Muscle of leg (tissue), 11 donors: Measurements from ENCODE around the gene OSTN. TPM values are rescaled to one million over a fixed set of nuclear protein-coding genes. Genes with fewer than 3 reads are reported as not detected.

Experiments used
- DNase-seq: peaks from one replicate; pipeline ENCODE4 v3.0.0; 2013
- H3K27ac ChIP-seq: one replicate; pipeline ENCODE4 v1.5.1; 2013; ENCODE audit warnings: mild to moderate bottlenecking, low read length, control low read depth
- H3K27me3 ChIP-seq: one replicate; pipeline ENCODE4 v1.6.1; 2013; ENCODE audit warnings: low read length; ENCODE audit not compliant: control insufficient read depth, insufficient read depth
- H3K36me3 ChIP-seq: one replicate; pipeline ENCODE4 v1.6.1; 2013; ENCODE audit warnings: low read length; ENCODE audit not compliant: control insufficient read depth, insufficient read depth
- H3K4me1 ChIP-seq: one replicate; pipeline ENCODE4 v1.6.1; 2013; ENCODE audit warnings: low read length; ENCODE audit not compliant: control insufficient read depth, insufficient read depth
- H3K4me3 ChIP-seq: one replicate; pipeline ENCODE4 v1.5.1; 2013; ENCODE audit warnings: low read length, control low read depth
- H3K9me3 ChIP-seq: replicated peaks from 2 replicates; pipeline ENCODE4 v1.6.1; 2013; ENCODE audit warnings: low read depth, low read length; ENCODE audit not compliant: control insufficient read depth
- WGBS: methylation state at CpG from one replicate; pipeline ENCODE4 v1.1.5; 2013; ENCODE audit warnings: missing lambda C conversion rate; ENCODE audit not compliant: insufficient coverage; 5-methylcytosine and 5-hydroxymethylcytosine counted together
- polyA plus RNA-seq, 8 donors: library from polyadenylated mRNA; unstranded; fragments of 120-200 nt; gene quantifications; one replicate each; pipeline versions ENCODE4 v1.2.1 to v1.2.3, GENCODE V29; 2013; ENCODE audit warnings: inconsistent platforms in 1 of 8, low replicate concordance in 1 of 8; ENCODE audit not compliant: insufficient read length in 8 of 8, insufficient read depth in 1 of 8
- total RNA-seq: library from RNA; stranded (reverse); fragments of 120-200 nt; gene quantifications from one replicate; pipeline ENCODE4 v1.2.4, GENCODE V29; 2013

Gene OSTN
- total and polyA plus RNA-seq, 9 donors, result 1.6 to 24.8 (median 4.4) TPM

DNA sequence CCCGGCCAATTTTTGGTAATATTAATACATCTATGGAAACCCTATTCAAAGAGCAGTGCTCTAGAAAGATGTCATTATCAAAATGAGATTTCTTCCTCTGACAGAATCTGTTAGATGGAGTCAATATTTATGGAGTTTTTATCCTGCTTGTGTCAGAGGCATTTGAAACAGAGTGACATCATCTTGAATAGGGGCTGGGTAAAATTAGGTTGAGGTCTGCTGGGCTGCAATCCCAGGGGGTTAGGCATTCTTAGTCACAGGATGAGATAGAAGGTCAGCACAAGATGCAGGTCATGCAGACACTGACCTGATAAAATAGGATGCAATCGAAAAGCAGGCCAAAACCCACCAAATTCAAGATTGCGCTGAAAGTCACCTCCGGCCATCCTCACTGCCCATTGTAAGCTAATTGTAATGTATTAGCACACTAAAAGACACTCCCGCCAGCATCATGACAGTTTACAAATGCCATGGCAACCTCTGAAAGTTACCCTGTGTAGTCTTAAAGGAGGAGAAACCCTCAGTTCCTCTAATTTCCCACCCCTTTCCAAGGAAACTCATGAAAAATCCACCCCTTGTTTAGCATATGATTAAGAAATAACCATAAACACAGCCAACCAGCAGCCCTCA is 102.9 kb downstream of the OSTN start:
- 100% methylated on average over 1 of the region's 5 CpGs for WGBS
- H3K27me3 ChIP-seq, result no peaks in the 10 kb centered on the region
- H3K36me3 ChIP-seq, result no peaks in the 10 kb centered on the region
- H3K27ac ChIP-seq, result no peak overlapping the region
- no peak for DNase-seq
- no peaks in the 10 kb centered on the region for H3K9me3 ChIP-seq
- H3K4me3 ChIP-seq, result no peak overlapping the region
- no peaks in the 10 kb centered on the region for H3K4me1 ChIP-seq

DNA sequence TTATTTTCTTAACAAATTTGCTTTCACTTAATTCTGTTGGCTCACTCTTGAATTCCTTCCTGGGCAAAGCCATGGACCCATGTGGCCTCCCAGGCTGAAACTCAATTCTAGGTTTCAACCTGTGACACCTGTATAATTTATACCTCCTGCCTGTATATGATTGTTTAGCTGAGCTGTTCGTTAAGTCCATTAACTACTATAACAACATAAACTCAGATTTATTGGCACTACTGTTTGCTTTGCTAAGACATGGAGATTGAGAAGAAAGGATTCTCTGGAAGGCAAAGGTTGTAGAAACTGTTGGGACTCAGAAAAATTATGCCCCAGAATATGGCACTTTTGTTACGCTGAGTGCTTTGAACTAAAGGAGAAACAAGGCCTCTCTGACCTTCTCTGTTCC is 103.4 kb downstream of the OSTN start:
- Histone ChIP-seq H3K9me3 (no peaks in the 10 kb centered on the region), H3K36me3 (no peaks in the 10 kb centered on the region), H3K4me3 (no peak overlapping the region), H3K27ac (no peak overlapping the region), H3K27me3 (no peaks in the 10 kb centered on the region), H3K4me1 (no peaks in the 10 kb centered on the region)
- WGBS, result no CpG with 5 or more reads among the region's 2 CpGs
- DNase-seq, result no peak

DNA sequence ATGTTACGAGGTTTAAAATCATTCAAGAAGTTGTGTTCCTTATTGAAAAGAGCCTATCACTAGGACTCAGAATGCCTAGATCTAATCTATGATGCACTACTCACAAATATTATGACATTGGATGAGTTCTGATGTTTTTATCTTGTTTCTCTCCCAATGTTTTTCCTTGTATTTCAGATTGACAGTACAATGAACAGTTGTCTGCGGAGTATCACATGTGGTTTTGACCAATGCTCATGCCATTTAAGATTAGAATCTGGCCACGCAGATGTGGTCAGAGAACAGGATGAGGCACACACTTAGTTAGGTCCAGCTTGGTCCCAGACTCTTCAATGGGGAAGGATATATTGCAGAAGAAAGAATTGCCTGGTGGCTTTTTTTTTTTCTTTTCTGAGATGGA is 104.6 kb downstream of the OSTN start:
- H3K4me3 ChIP-seq, result no peak overlapping the region
- no peaks in the 10 kb centered on the region for H3K4me1 ChIP-seq
- no peak overlapping the region for H3K27ac ChIP-seq
- DNase-seq, result no peak
- H3K27me3 ChIP-seq, result no peaks in the 10 kb centered on the region
- H3K9me3 ChIP-seq, result no peaks in the 10 kb centered on the region
- 80% methylated on average over 2 of the region's 3 CpGs for WGBS
- no peaks in the 10 kb centered on the region for H3K36me3 ChIP-seq

DNA sequence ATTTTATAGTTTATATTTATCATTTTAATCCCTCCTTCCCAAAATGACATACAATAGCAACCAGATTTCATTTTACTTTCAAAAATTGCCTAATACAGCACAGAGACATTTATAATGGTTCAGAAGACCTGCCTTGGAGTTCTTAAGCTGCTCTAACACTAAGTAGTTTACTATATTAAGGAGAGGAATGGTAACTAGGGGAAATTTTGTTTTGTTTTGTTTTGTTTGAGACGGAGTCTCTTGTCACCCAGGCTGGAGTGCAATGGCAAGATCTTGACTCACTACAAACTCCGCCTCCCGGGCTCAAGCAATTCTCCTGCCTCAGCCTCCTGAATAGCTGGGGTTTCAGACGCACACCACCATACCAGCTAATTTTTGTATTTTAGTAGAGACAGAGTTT is 107.4 kb downstream of the OSTN start:
- Histone ChIP-seq H3K27ac (no peak overlapping the region), H3K4me1 (no peaks in the 10 kb centered on the region), H3K4me3 (no peak overlapping the region), H3K36me3 (no peaks in the 10 kb centered on the region), H3K27me3 (no peaks in the 10 kb centered on the region), H3K9me3 (no peaks in the 10 kb centered on the region)
- DNase-seq, result no peak
- WGBS, result no CpG with 5 or more reads among the region's 4 CpGs

DNA sequence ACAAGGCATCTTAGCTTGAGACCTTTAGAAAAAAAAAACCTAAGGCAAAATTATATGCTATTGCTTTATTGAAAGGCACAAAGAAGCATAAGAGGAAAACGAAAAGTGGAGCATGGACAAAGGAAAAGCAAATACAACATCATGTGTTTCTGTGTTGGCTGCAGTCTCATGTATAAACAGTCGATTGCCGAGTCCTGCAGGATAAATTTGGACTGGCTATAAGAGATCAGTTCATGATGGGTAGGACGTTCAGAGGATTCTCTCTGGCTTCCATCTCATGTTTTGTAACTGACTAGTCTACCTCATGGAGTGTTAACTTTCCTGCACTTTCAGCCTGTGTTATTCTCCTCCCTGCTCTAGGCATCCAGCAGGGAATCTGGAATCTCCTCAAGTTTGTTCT is 108.3 kb downstream of the OSTN start:
- H3K27ac ChIP-seq, result no peak overlapping the region
- H3K36me3 ChIP-seq, result no peaks in the 10 kb centered on the region
- H3K27me3 ChIP-seq, result no peaks in the 10 kb centered on the region
- DNase-seq, result no peak
- H3K4me3 ChIP-seq, result no peak overlapping the region
- no peaks in the 10 kb centered on the region for H3K4me1 ChIP-seq
- no peaks in the 10 kb centered on the region for H3K9me3 ChIP-seq
- 93% methylated on average over 4 of the region's 4 CpGs for WGBS

DNA sequence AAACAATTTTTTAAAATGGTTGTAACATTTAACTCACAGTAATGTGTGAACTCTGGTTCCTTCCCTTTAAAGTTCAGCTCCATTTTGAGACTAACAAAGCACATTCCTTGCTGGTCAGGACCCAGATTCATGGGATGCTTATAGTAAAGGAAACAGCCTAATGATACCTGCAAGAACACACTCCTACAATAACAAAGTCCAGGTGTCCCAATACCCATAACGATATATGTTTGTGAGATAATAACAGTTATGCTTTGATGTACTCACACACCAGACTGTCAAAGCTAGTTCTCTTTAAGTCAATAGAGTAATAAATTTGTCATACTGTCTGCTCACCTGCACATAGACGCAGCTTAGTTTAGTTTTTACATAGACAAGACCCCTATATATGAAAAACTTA is 114.3 kb downstream of the OSTN start:
- no peaks in the 10 kb centered on the region for H3K4me1 ChIP-seq
- H3K27ac ChIP-seq, result no peak overlapping the region
- no peaks in the 10 kb centered on the region for H3K36me3 ChIP-seq
- DNase-seq, result no peak
- H3K27me3 ChIP-seq, result no peaks in the 10 kb centered on the region
- H3K4me3 ChIP-seq, result no peak overlapping the region
- no peaks in the 10 kb centered on the region for H3K9me3 ChIP-seq
- WGBS, result no CpG with 5 or more reads among the region's 2 CpGs

DNA sequence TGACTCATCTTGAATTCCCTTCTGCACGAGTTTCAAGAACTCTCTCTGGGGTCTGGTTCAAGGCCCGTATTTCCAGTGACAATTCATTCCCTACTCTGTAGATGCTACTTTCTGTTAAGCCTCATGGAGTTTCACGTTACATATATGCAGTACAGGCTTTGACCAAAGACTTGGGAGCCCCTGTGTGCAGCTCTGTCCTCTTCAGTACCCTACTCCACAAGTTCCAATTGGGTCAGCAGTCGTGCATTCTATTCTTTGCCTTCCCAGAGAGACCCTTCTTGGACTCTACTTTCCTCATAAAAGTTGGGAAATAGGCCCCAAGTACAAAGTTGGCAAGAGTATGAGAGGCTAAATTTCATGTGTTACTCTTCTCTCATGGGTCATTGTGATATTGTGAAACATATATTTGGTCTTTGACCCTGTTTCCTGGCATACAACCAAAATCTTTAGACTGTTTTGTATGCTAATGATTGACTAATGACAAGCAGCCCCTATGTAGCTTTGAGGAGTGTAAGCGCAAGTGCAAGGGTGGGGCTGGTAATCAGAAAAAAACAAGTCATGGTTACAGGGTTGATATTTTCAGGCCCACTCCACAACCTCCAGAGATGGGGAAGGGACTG is 115.2 kb downstream of the OSTN start:
- no peak overlapping the region for H3K4me3 ChIP-seq
- no peaks in the 10 kb centered on the region for H3K36me3 ChIP-seq
- no peaks in the 10 kb centered on the region for H3K4me1 ChIP-seq
- DNase-seq, result no peak
- no peaks in the 10 kb centered on the region for H3K9me3 ChIP-seq
- WGBS, result 45% methylated on average over 3 of the region's 5 CpGs
- H3K27me3 ChIP-seq, result no peaks in the 10 kb centered on the region
- no peak overlapping the region for H3K27ac ChIP-seq

Other genes starting within 250 kb of the OSTN start
- gene CCDC50, start 130.2 kb downstream of the OSTN start, total RNA-seq, result 32.4 TPM
- gene CCDC50, start 130.2 kb downstream of the OSTN start, polyA plus RNA-seq, result 10 to 100 TPM; 22.5 to 31.7 (median 25.8) TPM
- gene UTS2B, start 131.3 kb downstream of the OSTN start, total RNA-seq, result 0.09 TPM
- under 1 TPM in 4 of 8 donors, not detected in 4; 0.09 to 0.65 (median 0.27) TPM for gene UTS2B, start 131.3 kb downstream of the OSTN start, polyA plus RNA-seq